Breast epithelium (tissue), 4 donors: ENCODE measurements around the gene GABRR2. TPM values are rescaled to one million over a fixed set of nuclear protein-coding genes. Genes with fewer than 3 reads are reported as not detected.
A peak's percentile ranks its signal among the peaks of the same experiment; 100 is the strongest.

Source experiments
- DNase-seq, 2 donors: peaks; one replicate each; pipeline ENCODE4 v3.0.0-alpha.2; 2019; ENCODE audit warnings: low spot score in 2 of 2
- H3K27ac ChIP-seq, 2 donors: fragments of 200-600 bp; sonication (generic) in 1 of 2; one replicate each; pipeline ENCODE4 v1.5.1; 2016 to 2019; ENCODE audit warnings: mild to moderate bottlenecking in 1 of 2
- H3K27me3 ChIP-seq, 2 donors: fragments of 200-600 bp; sonication (generic) in 1 of 2; one replicate each; pipeline versions ENCODE4 v1.5.1 to v1.6.0; 2017 to 2019; ENCODE audit warnings: control low read depth in 1 of 2, mild to moderate bottlenecking in 1 of 2
- H3K36me3 ChIP-seq: fragments of 200-600 bp; one replicate; pipeline ENCODE4 v1.5.1; 2019
- H3K4me1 ChIP-seq, 2 donors: fragments of 200-600 bp; sonication (generic); one replicate each; pipeline ENCODE4 v1.5.1; 2016 to 2019; ENCODE audit warnings: control low read depth in 1 of 2
- H3K4me3 ChIP-seq, 3 donors: fragments of 200-600 bp; sonication (generic); 1 replicate in 2 of 3; 2 replicates in 1 of 3; pipeline ENCODE4 v1.5.1; 2016 to 2019; ENCODE audit warnings: mild to moderate bottlenecking in 3 of 3, moderate library complexity in 2 of 3
- H3K9me3 ChIP-seq, 2 donors: fragments of 200-600 bp; sonication (generic) in 1 of 2; one replicate each; pipeline ENCODE4 v1.5.1; 2016 to 2019; ENCODE audit warnings: control low read depth in 1 of 2
- CTCF ChIP-seq, 3 donors: fragments of 450-650 bp; IDR thresholded peaks; one replicate each; pipeline ENCODE4 v1.5.1; 2016 to 2017; ENCODE audit warnings: antibody characterized with exemption in 3 of 3, mild to moderate bottlenecking in 3 of 3, moderate library complexity in 3 of 3
- POLR2A ChIP-seq: fragments of 450-650 bp; IDR thresholded peaks from one replicate; pipeline ENCODE4 v1.6.1; 2016; ENCODE audit warnings: antibody characterized with exemption, mild to moderate bottlenecking, moderate library complexity
- POLR2AphosphoS5 ChIP-seq, 3 donors: sonication (generic); formaldehyde crosslinking; IDR thresholded peaks; one replicate each; pipeline ENCODE4 v1.6.1; 2017; ENCODE audit warnings: antibody characterized with exemption in 3 of 3
- intact Hi-C: fragments of 100-400 bp; cut with DNase I; formaldehyde crosslinking; loops from one replicate; pipeline ENCODE4 v1.15.1; 2023; ENCODE audit warnings: low total_unique reads
- total RNA-seq, 3 donors: library from RNA; depleted of rRNA; stranded (reverse); fragments of >200 nt; gene quantifications; one replicate each; pipeline ENCODE4 v1.1.0, GENCODE V29; 2016

The GABRR2 gene
- total RNA-seq, 3 donors from 2014 or later = 0.32 to 3.3 (median 2.3) TPM

GRCh38 chr6:89222712-89223039, 92.4 kb downstream of the GABRR2 start:
- no peak overlapping the region for H3K27ac ChIP-seq
- no peak overlapping the region for H3K4me3 ChIP-seq
- no peak for DNase-seq
- no peaks in the 10 kb centered on the region for H3K4me1 ChIP-seq
- TF ChIP-seq CTCF (IDR thresholded peaks at IDR 0.05) = no peak
- TF ChIP-seq POLR2AphosphoS5 (IDR thresholded peaks at IDR 0.05) = no peak
- TF ChIP-seq POLR2A = no peak
- intact Hi-C loops = no loop called here
- H3K36me3 ChIP-seq = no peaks in the 10 kb centered on the region
- H3K9me3 ChIP-seq = no peaks in the 10 kb centered on the region
- H3K27me3 ChIP-seq = no peaks in the 10 kb centered on the region

- intact Hi-C loops = no loop called here
- no peak overlapping the region for H3K27ac ChIP-seq
Measured at GRCh38 chr6:89221971-89222711, 93.0 kb downstream of the GABRR2 start.

DNA sequence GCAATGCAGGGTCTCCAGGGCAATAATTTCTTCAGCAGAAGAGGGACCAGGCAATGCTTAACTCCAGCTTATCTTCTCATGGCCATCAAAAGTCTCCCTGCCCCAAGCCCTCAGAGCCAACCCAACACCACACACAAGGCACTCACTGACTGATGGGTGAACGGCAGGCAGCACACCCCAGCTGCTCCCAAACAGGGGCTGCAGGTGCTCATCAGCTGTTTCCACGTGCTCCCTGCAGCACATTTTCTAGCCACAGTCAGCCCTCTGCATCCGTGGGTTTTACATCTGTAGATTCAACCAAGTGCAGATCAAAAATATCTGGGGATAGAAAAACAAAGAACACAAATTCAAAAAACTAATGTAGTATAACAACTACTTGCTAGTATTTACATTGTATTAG, 94.0 kb downstream of the GABRR2 start:
- intact Hi-C loops = no loop called here
- no peaks in the 10 kb centered on the region for H3K36me3 ChIP-seq
- TF ChIP-seq POLR2AphosphoS5 (IDR thresholded peaks at IDR 0.05) = no peak
- TF ChIP-seq CTCF (IDR thresholded peaks at IDR 0.05) = no peak
- no peak for TF ChIP-seq POLR2A

More at GRCh38 chr6:89221971-89222711, 93.0 kb downstream of the GABRR2 start:
- H3K36me3 ChIP-seq = no peaks in the 10 kb centered on the region
- no peak overlapping the region for H3K4me3 ChIP-seq
- TF ChIP-seq CTCF (IDR thresholded peaks at IDR 0.05) (no peak), POLR2AphosphoS5 (IDR thresholded peaks at IDR 0.05) (no peak), POLR2A (no peak)
- no peaks in the 10 kb centered on the region for H3K4me1 ChIP-seq
- H3K27me3 ChIP-seq = no peaks in the 10 kb centered on the region
- H3K9me3 ChIP-seq = no peaks in the 10 kb centered on the region
- DNase-seq = no peak

GRCh38 chr6:89217299-89217910, 97.7 kb downstream of the GABRR2 start, which contains the start of gene GABRR1:
TSS of gene GABRR1 (minus strand) at chr6:89217358. CDS start at chr6:89217322, 36 bp downstream.
- Histone ChIP-seq H3K27me3 (no peaks in the 10 kb centered on the region), H3K4me3 (peak within 1 kb of the TSS in 1 of 3 donors; percentile 43), H3K27ac (peak within 1 kb of the TSS in 1 of 2 donors; percentile 32), H3K4me1 (no peaks in the 10 kb centered on the region), H3K36me3 (no peaks in the 10 kb centered on the region), H3K9me3 (no peaks in the 10 kb centered on the region)
- TF ChIP-seq POLR2A (no peak), CTCF (IDR thresholded peaks at IDR 0.05) (no peak), POLR2AphosphoS5 (IDR thresholded peaks at IDR 0.05) (no peak)
- intact Hi-C loops = no loop called here
- DNase-seq = no peak

More for the DNA sequence above, 94.0 kb downstream of the GABRR2 start:
- Histone ChIP-seq H3K9me3 (no peaks in the 10 kb centered on the region), H3K27ac (no peak overlapping the region), H3K4me1 (no peaks in the 10 kb centered on the region), H3K27me3 (no peaks in the 10 kb centered on the region), H3K4me3 (no peak overlapping the region)
- no peak for DNase-seq

- no peak for DNase-seq
- H3K9me3 ChIP-seq = no peaks in the 10 kb centered on the region
- no peak overlapping the region for H3K4me3 ChIP-seq
- no peaks in the 10 kb centered on the region for H3K27me3 ChIP-seq
- intact Hi-C loops = no loop called here
- no peaks in the 10 kb centered on the region for H3K36me3 ChIP-seq
- no peaks in the 10 kb centered on the region for H3K4me1 ChIP-seq
- TF ChIP-seq POLR2AphosphoS5 (IDR thresholded peaks at IDR 0.05) (no peak), CTCF (IDR thresholded peaks at IDR 0.05) (no peak), POLR2A (no peak)
- no peak overlapping the region for H3K27ac ChIP-seq
Measured at GRCh38 chr6:89216411-89216810, 98.7 kb downstream of the GABRR2 start.
